WTC11 (cell line): ENCODE measurements around the gene SCN4B. TPM values are rescaled to one million over a fixed set of nuclear protein-coding genes. Genes with fewer than 3 reads are reported as not detected.

Experiments
- ATAC-seq: fragments of 200-7000 bp; cut with Tn5 transposase; 2 replicates; pipeline ENCODE4 v1.10.0; 2021; ENCODE audit warnings: mild to moderate bottlenecking, moderate library complexity
- CTCF ChIA-PET: fragments of 300-600 bp; sonication (Branson Sonifier 250); formaldehyde crosslinking; loops from one replicate; lab custom pipeline; 2021; ENCODE audit warnings: antibody characterized with exemption; lab: Charles Lee
- POLR2A ChIA-PET: fragments of 350-600 bp; sonication (Branson Sonifier 250); formaldehyde crosslinking; loops from one replicate; lab custom pipeline; 2021; ENCODE audit warnings: antibody characterized with exemption; lab: Charles Lee
- DNase-seq: peaks from one replicate; pipeline ENCODE4 v3.0.0; 2021; ENCODE audit warnings: low spot score
- H3K27ac Mint-ChIP-seq: 2 replicates; pipeline ENCODE4 v1.8.0; 2021; ENCODE audit warnings: mixed read lengths
- H3K27me3 Mint-ChIP-seq: 2 replicates; pipeline ENCODE4 v1.8.0; 2021; ENCODE audit warnings: low read depth, mild to moderate bottlenecking, moderate library complexity, mixed read lengths
- H3K36me3 Mint-ChIP-seq: 2 replicates; pipeline ENCODE4 v1.8.0; 2021; ENCODE audit warnings: mixed read lengths
- H3K4me1 Mint-ChIP-seq: 2 replicates; pipeline ENCODE4 v1.8.0; 2022; ENCODE audit warnings: mixed read lengths
- H3K4me3 Mint-ChIP-seq: 2 replicates; pipeline ENCODE4 v1.8.0; 2021; ENCODE audit warnings: mild to moderate bottlenecking, moderate library complexity, mixed read lengths
- H3K9me3 Mint-ChIP-seq: 2 replicates; pipeline ENCODE4 v1.8.0; 2021; ENCODE audit warnings: mixed read lengths
- GABPB1 ChIP-seq: sonication (generic); formaldehyde crosslinking; IDR thresholded peaks from 2 replicates; pipeline ENCODE4 v1.8.1; 2023; ENCODE audit warnings: mild to moderate bottlenecking, missing genetic modification reagents
- GTF2I ChIP-seq: fragments of 250-450 bp; sonication (Bioruptor Pico); conservative IDR thresholded peaks from 2 replicates; pipeline ENCODE4 v1.4.0; 2021; ENCODE audit warnings: mild to moderate bottlenecking
- IRF2 ChIP-seq: sonication (generic); formaldehyde crosslinking; IDR thresholded peaks from 2 replicates; pipeline ENCODE4 v1.8.0; 2022; ENCODE audit warnings: low read depth, missing genetic modification reagents, borderline replicate concordance
- MXD4 ChIP-seq: fragments of 250-450 bp; sonication (Bioruptor Pico); IDR thresholded peaks from 2 replicates; pipeline ENCODE4 v1.8.0; 2021; ENCODE audit warnings: mild to moderate bottlenecking, moderate library complexity, borderline replicate concordance
- RELA ChIP-seq: sonication (generic); formaldehyde crosslinking; IDR thresholded peaks from 2 replicates; pipeline ENCODE4 v1.8.1; 2022; ENCODE audit warnings: missing genetic modification reagents, mild to moderate bottlenecking, borderline replicate concordance
- TCF7 ChIP-seq: sonication (generic); formaldehyde crosslinking; IDR thresholded peaks from 2 replicates; pipeline ENCODE4 v1.8.0; 2022; ENCODE audit warnings: mild to moderate bottlenecking, low read depth, missing genetic modification reagents, moderate library complexity
- ZBTB21 ChIP-seq: sonication (generic); formaldehyde crosslinking; IDR thresholded peaks from 2 replicates; pipeline ENCODE4 v1.8.1; 2023; ENCODE audit warnings: mild to moderate bottlenecking, missing genetic modification reagents, borderline replicate concordance
- ZNF423 ChIP-seq: fragments of 250-450 bp; sonication (Bioruptor Pico); IDR thresholded peaks from 2 replicates; pipeline ENCODE4 v2.1.2; 2022; ENCODE audit warnings: mild to moderate bottlenecking, moderate library complexity
- total RNA-seq: library from RNA; stranded (reverse); gene quantifications from 3 replicates; pipeline ENCODE4 v1.2.3, GENCODE V29; 2021
- TF ChIP-seq, protein P1 (sequence below): sonication (generic); formaldehyde crosslinking; IDR thresholded peaks from 2 replicates; pipeline ENCODE4 v1.8.1; 2022; ENCODE audit warnings: missing genetic modification reagents, borderline replicate concordance
- TF ChIP-seq, protein P2 (sequence below): fragments of 250-450 bp; sonication (Bioruptor Pico); IDR thresholded peaks from 2 replicates; pipeline ENCODE4 v1.9.0; 2021; ENCODE audit warnings: moderate library complexity, mild to moderate bottlenecking, inconsistent platforms, borderline replicate concordance
- TF ChIP-seq, protein P3 (sequence below): sonication (generic); formaldehyde crosslinking; IDR thresholded peaks from 2 replicates; pipeline ENCODE4 v1.8.1; 2022; ENCODE audit warnings: low read depth, missing genetic modification reagents, borderline replicate concordance
- TF ChIP-seq, protein P4 (sequence below): sonication (generic); formaldehyde crosslinking; IDR thresholded peaks from 2 replicates; pipeline ENCODE4 v1.8.1; 2023; ENCODE audit warnings: mild to moderate bottlenecking, missing genetic modification reagents, borderline replicate concordance
- TF ChIP-seq, protein P5 (sequence below): sonication (generic); formaldehyde crosslinking; IDR thresholded peaks from 2 replicates; pipeline ENCODE4 v1.8.0; 2023; ENCODE audit warnings: missing genetic modification reagents, mild to moderate bottlenecking, borderline replicate concordance
- TF ChIP-seq, protein P6 (sequence below): sonication (generic); formaldehyde crosslinking; IDR thresholded peaks from 2 replicates; pipeline ENCODE4 v1.8.0; 2023; ENCODE audit warnings: mild to moderate bottlenecking, missing genetic modification reagents

The SCN4B gene
- total RNA-seq, 1 experiment from 2014 or later, result 4.4 TPM

DNA sequence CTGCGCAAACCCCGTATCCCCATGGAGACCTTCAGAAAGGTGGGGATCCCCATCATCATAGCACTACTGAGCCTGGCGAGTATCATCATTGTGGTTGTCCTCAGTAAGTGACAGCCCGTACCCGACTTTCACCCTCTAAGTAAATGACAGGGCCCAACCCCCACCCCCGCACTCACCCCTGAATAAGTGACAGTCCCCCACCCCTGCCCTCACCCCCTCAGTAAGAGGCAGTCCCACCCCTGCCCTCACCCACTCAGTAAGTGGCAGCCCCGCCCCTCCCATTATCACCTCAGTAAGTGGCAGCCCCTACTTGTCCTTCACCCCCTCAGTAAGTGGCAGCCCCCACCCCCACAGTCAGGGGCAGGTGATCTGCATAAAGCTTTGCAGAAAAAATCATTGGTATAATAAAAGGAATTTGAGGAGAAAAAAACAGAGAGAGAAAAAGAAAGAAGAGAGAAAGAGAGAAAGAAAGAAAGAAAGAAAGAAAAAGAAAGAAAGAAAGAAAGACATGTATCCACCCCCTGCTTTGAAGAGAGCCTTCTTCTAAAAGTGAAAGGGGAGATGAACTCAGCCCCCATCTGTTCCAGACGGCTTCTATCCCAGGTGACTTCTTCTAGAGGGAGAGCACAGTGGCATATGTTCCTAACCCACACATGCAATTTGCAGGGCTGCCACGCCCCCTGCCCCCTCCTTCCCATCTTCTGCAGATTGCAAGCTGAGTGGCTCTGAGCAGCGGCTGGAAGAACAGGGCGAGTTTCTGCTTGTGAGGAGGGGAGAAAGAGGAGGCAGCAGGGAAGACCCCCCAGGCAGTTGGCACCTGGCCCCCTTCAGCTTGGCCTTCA, 53.4 kb downstream of the SCN4B start:
- no peaks in the 10 kb centered on the region for H3K27me3 Mint-ChIP-seq
- no peaks in the 10 kb centered on the region for H3K36me3 Mint-ChIP-seq
- H3K27ac Mint-ChIP-seq, result no peak overlapping the region
- ATAC-seq (peak; percentile 77), DNase-seq (no peak)
- H3K4me3 Mint-ChIP-seq, result no peak overlapping the region
- CTCF ChIA-PET, result no interaction called here
- H3K4me1 Mint-ChIP-seq, result peaks cover 24% of the 10 kb centered on the region
- no peaks in the 10 kb centered on the region for H3K9me3 Mint-ChIP-seq
- TF ChIP-seq, protein P1, sequence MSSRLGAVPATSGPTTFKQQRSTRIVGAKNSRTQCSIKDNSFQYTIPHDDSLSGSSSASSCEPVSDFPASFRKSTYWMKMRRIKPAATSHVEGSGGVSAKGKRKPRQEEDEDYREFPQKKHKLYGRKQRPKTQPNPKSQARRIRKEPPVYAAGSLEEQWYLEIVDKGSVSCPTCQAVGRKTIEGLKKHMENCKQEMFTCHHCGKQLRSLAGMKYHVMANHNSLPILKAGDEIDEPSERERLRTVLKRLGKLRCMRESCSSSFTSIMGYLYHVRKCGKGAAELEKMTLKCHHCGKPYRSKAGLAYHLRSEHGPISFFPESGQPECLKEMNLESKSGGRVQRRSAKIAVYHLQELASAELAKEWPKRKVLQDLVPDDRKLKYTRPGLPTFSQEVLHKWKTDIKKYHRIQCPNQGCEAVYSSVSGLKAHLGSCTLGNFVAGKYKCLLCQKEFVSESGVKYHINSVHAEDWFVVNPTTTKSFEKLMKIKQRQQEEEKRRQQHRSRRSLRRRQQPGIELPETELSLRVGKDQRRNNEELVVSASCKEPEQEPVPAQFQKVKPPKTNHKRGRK, result 0 out of 2 replicates have a peak, but pooled peaks have one; percentile 41
- TF ChIP-seq, protein P2, sequence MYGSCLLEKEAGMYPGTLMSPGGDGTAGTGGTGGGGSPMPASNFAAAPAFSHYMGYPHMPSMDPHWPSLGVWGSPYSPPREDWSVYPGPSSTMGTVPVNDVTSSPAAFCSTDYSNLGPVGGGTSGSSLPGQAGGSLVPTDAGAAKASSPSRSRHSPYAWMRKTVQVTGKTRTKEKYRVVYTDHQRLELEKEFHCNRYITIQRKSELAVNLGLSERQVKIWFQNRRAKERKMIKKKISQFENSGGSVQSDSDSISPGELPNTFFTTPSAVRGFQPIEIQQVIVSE (CRISPR knock-in tag), result no peak
- TF ChIP-seq, all 79 proteins: peak for 1
- POLR2A ChIA-PET, result no interaction called here

DNA sequence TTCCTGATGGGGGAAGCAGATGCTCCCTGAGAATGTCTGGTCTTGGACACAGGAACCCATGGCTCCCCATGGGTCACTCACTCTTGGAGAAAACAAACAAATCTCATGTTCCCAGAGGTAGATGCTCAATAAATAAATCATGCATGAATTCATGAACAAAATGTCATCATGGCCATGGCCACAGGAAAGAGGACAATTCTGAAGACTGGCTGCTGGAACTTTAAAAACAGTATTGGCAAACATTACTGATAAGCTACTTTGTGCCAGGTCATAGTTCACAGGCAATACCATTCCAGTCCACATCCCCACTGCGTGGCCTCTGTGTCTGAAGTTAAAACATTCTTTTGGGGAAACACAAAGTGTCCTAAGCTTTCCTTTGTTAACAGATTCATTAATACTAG, 56.7 kb downstream of the SCN4B start:
- no peaks in the 10 kb centered on the region for H3K9me3 Mint-ChIP-seq
- ChIA-PET CTCF (interaction anchor here (1.3 kb wide), 1 partner anchor 42 kb away, joined by 3 read pairs; no protein-coding TSS in a partner anchor), POLR2A (no interaction called here)
- peaks cover 20% of the 10 kb centered on the region for H3K4me1 Mint-ChIP-seq
- ATAC-seq (no peak), DNase-seq (no peak)
- no peak overlapping the region for H3K4me3 Mint-ChIP-seq
- H3K27me3 Mint-ChIP-seq, result no peaks in the 10 kb centered on the region
- no peak overlapping the region for H3K27ac Mint-ChIP-seq
- TF ChIP-seq GABPB1 (CRISPR knock-in tag), result peak; percentile 26; the same call in 1 of the 2 replicates
- no peak for TF ChIP-seq GTF2I (CRISPR knock-in tag)
- TF ChIP-seq, all 79 proteins: peak for 1
- H3K36me3 Mint-ChIP-seq, result no peaks in the 10 kb centered on the region

DNA sequence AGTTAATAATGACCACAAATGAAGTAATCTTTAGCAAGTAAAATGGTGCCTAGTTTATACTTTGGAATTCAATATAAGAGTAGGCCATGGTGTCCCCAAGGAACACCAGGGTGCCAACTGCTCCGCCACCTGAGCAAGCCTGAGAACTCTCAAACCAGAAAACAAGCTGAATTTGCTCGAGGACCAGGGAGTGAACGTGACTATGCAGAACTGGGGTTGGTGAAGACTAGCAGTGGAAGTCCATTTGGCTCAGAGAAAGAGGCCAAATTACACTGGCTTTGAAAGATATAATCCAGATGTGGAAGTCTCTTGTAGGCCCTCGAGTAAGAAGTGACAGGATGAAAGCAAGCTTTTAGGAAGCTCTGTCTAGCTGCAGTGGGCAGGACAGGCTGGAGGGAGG, 57.1 kb downstream of the SCN4B start:
- ChIA-PET POLR2A (no interaction called here), CTCF (interaction anchor here (1.3 kb wide), 1 partner anchor 42 kb away, joined by 3 read pairs; no protein-coding TSS in a partner anchor)
- no peak for DNase-seq
- ATAC-seq, result no peak
- H3K4me1 Mint-ChIP-seq, result peaks cover 20% of the 10 kb centered on the region
- H3K27ac Mint-ChIP-seq, result no peak overlapping the region
- H3K36me3 Mint-ChIP-seq, result no peaks in the 10 kb centered on the region
- H3K27me3 Mint-ChIP-seq, result no peaks in the 10 kb centered on the region
- H3K9me3 Mint-ChIP-seq, result no peaks in the 10 kb centered on the region
- no peak overlapping the region for H3K4me3 Mint-ChIP-seq
- TF ChIP-seq, protein P3, sequence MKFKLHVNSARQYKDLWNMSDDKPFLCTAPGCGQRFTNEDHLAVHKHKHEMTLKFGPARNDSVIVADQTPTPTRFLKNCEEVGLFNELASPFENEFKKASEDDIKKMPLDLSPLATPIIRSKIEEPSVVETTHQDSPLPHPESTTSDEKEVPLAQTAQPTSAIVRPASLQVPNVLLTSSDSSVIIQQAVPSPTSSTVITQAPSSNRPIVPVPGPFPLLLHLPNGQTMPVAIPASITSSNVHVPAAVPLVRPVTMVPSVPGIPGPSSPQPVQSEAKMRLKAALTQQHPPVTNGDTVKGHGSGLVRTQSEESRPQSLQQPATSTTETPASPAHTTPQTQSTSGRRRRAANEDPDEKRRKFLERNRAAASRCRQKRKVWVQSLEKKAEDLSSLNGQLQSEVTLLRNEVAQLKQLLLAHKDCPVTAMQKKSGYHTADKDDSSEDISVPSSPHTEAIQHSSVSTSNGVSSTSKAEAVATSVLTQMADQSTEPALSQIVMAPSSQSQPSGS, result no peak
- TF ChIP-seq IRF2 (CRISPR knock-in tag) (no peak), MXD4 (no peak), RELA (no peak), TCF7 (CRISPR knock-in tag) (no peak), ZNF423 (CRISPR knock-in tag) (no peak), ZBTB21 (CRISPR knock-in tag) (no peak)
- TF ChIP-seq, protein P4, sequence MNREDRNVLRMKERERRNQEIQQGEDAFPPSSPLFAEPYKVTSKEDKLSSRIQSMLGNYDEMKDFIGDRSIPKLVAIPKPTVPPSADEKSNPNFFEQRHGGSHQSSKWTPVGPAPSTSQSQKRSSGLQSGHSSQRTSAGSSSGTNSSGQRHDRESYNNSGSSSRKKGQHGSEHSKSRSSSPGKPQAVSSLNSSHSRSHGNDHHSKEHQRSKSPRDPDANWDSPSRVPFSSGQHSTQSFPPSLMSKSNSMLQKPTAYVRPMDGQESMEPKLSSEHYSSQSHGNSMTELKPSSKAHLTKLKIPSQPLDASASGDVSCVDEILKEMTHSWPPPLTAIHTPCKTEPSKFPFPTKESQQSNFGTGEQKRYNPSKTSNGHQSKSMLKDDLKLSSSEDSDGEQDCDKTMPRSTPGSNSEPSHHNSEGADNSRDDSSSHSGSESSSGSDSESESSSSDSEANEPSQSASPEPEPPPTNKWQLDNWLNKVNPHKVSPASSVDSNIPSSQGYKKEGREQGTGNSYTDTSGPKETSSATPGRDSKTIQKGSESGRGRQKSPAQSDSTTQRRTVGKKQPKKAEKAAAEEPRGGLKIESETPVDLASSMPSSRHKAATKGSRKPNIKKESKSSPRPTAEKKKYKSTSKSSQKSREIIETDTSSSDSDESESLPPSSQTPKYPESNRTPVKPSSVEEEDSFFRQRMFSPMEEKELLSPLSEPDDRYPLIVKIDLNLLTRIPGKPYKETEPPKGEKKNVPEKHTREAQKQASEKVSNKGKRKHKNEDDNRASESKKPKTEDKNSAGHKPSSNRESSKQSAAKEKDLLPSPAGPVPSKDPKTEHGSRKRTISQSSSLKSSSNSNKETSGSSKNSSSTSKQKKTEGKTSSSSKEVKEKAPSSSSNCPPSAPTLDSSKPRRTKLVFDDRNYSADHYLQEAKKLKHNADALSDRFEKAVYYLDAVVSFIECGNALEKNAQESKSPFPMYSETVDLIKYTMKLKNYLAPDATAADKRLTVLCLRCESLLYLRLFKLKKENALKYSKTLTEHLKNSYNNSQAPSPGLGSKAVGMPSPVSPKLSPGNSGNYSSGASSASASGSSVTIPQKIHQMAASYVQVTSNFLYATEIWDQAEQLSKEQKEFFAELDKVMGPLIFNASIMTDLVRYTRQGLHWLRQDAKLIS (CRISPR knock-in tag), result no peak
- TF ChIP-seq, protein P5, sequence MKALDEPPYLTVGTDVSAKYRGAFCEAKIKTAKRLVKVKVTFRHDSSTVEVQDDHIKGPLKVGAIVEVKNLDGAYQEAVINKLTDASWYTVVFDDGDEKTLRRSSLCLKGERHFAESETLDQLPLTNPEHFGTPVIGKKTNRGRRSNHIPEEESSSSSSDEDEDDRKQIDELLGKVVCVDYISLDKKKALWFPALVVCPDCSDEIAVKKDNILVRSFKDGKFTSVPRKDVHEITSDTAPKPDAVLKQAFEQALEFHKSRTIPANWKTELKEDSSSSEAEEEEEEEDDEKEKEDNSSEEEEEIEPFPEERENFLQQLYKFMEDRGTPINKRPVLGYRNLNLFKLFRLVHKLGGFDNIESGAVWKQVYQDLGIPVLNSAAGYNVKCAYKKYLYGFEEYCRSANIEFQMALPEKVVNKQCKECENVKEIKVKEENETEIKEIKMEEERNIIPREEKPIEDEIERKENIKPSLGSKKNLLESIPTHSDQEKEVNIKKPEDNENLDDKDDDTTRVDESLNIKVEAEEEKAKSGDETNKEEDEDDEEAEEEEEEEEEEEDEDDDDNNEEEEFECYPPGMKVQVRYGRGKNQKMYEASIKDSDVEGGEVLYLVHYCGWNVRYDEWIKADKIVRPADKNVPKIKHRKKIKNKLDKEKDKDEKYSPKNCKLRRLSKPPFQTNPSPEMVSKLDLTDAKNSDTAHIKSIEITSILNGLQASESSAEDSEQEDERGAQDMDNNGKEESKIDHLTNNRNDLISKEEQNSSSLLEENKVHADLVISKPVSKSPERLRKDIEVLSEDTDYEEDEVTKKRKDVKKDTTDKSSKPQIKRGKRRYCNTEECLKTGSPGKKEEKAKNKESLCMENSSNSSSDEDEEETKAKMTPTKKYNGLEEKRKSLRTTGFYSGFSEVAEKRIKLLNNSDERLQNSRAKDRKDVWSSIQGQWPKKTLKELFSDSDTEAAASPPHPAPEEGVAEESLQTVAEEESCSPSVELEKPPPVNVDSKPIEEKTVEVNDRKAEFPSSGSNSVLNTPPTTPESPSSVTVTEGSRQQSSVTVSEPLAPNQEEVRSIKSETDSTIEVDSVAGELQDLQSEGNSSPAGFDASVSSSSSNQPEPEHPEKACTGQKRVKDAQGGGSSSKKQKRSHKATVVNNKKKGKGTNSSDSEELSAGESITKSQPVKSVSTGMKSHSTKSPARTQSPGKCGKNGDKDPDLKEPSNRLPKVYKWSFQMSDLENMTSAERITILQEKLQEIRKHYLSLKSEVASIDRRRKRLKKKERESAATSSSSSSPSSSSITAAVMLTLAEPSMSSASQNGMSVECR (CRISPR knock-in tag), result no peak
- TF ChIP-seq, protein P6, sequence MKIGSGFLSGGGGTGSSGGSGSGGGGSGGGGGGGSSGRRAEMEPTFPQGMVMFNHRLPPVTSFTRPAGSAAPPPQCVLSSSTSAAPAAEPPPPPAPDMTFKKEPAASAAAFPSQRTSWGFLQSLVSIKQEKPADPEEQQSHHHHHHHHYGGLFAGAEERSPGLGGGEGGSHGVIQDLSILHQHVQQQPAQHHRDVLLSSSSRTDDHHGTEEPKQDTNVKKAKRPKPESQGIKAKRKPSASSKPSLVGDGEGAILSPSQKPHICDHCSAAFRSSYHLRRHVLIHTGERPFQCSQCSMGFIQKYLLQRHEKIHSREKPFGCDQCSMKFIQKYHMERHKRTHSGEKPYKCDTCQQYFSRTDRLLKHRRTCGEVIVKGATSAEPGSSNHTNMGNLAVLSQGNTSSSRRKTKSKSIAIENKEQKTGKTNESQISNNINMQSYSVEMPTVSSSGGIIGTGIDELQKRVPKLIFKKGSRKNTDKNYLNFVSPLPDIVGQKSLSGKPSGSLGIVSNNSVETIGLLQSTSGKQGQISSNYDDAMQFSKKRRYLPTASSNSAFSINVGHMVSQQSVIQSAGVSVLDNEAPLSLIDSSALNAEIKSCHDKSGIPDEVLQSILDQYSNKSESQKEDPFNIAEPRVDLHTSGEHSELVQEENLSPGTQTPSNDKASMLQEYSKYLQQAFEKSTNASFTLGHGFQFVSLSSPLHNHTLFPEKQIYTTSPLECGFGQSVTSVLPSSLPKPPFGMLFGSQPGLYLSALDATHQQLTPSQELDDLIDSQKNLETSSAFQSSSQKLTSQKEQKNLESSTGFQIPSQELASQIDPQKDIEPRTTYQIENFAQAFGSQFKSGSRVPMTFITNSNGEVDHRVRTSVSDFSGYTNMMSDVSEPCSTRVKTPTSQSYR (CRISPR knock-in tag), result no peak
